HG02642 (cell line): ENCODE results near the gene IL26.
"Not testable (repeated sequence)": the region's sequence is repeated elsewhere in the genome, so short reads cannot be mapped to it uniquely, and the experiment has no call there.

ENCODE experiments used
- ATAC-seq: cut with Tn5 transposase; IDR thresholded peaks from one replicate; pipeline ENCODE4 v1.9.1; 2021; ENCODE audit warnings: mild to moderate bottlenecking; ENCODE audit not compliant: unreplicated experiment, poor library complexity

Gene IL26

DNA sequence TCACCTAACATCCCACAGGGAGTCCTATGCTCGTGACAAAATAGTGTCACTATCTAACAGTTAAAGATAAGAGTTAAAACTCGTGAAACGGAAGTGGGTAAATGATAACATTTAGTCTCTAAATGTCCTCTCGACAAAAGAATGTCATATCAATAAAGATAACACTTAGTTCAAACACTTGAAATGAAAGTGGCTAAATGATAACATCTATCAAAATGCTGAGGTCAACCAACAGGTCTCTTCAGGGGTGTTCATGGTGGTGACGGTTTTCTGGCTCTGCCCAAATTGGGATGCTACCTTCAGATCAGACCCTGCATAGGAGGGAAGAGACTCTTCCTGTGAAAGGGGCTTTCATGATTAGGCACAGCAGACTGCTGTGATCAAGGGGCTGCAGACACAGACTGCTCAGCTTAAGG is 22.1 kb downstream of the IL26 start:
- ATAC-seq: no peak

DNA sequence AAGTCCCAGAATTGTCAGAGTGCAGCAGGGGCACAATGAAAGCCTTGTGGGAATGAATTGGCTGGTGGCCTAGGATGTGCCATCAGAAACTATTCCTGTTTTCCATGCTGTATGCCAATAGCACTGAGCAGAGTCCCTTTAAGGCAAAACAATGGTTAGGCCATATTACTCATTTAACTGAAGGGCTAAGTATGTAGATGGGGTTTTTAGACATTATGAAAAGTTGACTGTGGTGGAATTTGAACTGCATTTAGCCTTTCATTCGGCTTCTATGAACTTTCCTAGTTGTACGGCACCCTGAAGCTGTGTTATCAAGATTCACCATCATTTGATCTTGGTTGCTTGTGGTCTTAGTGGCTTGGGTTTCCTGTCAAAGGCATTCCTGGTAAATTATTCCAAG is 24.8 kb downstream of the IL26 start:
- ATAC-seq: no peak

DNA sequence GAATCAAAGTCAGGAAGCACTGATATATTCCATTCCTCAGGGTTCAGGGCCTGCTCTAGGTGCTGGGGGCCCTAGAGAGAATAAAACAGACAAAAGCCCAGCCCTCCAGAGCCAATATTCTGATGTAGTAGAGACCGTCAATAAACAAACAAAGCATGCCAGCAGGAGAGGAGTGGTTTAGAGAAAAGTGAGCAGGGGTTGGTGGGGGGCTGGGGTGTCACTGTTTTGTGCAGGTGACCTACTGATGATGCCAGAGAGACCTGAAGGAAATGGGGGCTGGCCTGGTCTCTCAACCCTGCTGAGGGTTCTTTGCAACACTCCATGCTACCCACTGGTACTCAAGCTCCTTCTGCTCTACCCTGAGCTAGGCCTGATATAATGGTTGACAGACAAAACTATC is 26.5 kb downstream of the IL26 start:
- no peak for ATAC-seq

DNA sequence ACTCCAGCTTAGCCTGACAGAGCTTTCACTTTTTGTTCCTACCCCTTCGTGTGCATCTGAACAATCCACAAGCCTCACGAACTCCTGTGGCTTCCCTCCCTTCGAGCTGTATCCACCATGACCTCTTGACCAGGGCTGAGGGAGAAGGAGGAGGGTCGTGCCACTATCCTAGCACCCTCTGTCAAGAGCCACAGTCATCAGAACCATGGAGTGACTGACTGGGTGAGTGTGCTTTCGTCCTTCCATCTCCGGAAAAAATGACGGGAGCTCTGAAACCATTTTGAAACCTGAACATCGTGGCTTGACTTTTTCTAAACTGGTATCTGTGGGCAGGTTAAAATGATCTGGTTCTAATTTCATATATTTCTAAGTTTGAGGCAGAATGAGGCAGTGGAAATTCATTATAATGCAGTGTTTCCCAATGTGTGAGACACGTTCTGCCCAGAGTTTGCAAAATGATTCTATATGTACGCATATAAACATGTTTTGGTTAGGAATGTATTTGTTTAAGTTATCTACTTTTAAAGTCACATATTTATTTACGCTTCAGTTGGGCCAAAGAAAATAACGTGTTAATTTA is 27.0 kb downstream of the IL26 start:
- ATAC-seq: no peak

DNA sequence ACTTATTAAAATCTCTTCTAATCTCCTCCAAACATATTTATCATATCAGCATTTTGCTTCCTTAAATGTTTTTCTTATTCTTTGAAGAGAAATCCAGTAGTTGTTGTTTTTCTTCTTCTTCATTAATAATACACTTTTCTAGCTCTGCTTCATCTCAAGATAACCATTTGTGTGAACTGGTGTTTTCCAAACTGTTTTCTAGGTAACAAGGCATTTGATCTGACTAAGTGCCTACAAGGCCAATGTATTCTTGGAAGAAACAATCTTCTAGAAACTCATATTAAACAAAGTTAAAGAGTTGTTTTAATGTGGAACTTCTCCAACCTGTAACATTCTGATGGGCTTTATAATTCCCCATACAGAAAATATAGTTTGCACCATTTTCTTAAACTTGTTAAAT is 35.3 kb downstream of the IL26 start:
- no peak for ATAC-seq

DNA sequence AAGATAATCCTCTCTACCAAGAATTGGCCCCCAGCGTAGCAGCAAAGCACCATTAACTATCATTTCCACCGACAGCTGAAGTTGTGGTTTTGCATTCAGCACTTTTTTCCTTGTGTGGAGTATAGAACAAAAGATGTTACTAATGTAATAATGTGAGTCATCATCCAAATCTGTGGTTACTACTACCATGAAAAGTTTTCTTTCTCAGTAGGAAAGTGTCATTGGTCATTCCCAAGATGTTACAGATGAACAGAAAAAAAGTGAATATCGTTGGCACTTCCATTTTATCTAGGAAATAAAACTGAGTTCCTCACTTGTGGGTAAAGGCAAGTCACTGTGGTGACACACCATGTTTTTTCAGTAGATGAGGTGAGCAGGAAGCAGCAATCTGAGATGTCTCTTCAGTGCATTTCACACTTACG is 35.8 kb downstream of the IL26 start:
- no peak for ATAC-seq

DNA sequence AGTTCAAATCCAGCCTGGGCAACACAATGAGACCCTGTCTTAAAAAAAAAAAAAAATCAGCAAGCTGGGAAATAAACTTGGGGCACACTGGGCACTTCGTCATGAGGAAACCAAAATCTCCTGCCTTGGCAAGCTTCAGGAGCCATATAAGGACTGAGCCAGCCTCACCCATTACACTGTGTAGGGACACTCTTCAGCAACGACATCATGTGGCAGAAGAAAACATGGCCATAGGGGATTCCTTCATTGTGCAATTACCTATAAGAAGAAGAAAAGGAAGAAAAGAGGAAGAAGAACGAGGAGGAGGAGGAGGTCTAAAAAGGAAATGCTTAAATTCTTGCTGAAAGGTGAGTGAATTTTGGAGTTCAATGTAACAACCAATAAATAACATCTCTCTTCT is 40.0 kb downstream of the IL26 start:
- ATAC-seq: no peak

DNA sequence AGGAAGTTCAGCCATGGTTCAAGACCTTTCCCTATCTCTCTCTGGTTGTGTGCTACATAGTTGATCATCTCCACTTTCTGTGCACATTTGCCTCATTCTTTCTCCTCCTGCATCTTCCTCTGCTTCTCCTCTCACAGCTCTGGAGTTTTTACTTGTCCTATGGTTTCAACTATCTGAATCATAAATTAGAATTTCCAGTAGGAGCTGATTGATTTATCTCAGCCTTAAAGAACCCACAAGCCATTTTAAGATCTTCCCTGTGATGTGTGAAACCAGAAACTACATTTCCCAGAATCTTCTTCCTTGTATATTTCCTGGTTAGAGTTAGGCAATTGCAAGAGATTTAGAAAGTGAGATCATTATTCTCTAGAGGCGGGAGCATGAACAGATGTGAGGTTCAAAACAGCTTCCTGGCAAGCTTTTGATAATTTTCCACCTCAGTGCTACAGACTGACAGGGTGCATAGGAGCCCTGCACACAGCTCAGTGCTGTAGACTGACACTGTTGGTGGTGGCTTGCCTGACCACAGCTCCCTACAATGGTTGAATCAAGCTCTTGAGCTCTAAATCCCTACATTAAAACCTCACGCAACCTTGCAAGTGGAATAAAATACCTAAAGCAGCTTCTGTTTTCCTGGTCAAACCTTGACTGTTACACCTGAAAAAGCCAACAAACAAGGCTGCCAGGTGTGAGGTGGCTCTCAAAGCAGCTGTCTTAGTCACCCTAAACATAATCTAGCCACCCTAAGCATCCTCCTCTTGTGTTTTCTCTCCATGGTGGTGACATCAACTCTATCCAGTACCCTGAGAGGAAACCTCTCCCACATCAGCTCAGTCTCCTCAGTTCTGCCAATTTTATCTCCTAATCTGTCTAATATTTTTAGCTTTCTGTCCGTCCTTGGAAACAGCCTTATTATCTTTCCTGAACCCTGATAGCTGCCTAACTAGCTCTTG is 44.5 kb downstream of the IL26 start:
- ATAC-seq: peak; percentile 62

DNA sequence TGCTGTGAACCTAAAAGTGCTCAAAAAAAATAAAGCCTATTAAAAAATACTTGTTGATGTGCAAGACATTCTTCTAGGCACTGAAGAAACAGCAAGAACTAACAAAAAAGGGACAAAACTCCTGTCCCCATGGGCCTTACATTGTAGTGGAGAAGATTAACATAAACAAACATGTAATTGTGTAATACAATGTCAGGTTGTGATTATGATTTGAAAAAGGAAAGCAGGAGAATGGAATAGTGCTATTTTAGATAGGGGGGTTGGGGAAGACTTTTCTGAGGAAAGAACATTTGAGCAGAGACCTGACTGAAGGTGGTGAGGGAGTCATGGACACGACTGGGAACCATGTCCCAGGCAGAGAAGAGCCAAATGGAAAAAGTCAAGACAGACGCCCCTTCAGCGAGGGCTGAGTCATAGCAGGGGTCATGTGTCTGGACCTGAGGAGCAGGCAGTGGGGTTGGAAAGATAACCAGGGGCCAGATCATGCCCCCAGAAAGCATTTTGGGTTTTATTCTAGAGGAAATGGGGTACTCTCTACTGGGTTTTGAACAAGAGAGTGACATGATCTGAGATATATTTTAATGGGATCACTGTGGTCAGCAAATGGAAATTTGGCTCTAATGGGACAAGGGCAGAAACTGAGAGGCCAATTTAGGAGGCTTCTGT is 46.7 kb downstream of the IL26 start:
- ATAC-seq: no peak

DNA sequence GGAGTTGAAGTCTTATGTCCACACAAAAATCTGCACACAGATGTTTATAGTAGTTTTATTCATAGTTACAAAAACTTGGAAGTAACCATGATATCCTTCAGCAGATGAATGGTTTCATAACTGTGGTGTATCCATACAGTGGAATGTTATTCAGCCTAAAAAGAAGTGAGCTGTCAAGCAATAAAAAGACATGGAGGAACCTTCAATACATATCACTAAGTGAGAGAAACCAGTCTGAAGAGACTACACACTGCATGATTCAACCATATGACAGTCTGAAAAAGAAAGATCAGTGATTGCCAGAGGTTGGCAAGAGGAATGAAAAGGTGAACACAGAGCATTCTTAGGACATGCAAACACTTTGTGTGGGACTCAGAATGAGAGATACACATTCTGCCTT is 47.4 kb downstream of the IL26 start:
- no peak for ATAC-seq

DNA sequence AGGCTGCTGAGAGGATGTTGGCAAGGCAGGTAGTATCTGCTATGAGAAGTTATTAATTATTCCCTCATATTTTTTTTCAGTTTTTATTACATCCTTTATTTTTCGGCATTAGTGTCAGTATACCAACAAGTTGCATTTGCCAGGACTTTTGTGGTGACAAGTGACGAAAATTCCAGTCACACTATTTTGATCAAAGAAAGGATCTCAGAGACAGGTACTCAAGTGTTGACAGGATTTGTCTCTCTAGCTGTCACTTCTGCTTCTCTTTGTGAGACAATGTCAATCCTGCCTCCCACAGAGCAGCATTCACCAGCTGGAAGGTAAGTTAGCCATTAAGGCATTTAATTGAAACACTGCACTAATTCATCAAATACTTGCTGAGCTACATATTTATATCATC is 48.0 kb downstream of the IL26 start:
- no peak for ATAC-seq

DNA sequence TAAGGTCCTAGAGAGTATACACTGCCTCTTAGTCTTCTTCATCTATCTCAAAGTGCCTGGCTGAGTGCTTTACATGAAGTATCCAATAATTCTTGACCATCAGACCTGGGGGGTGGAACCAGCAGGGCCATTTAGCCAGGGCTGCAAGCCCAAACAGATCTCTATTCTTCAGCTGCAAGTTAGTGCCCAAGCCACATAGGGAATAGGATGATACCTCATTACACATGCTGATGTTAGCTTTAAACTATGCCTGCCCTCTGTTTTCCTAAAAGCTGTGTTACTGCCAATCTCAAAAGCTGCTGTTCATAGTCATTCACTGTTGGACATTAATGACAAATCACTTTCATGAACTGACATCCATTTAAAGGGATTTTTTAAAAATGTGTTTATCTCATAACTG is 49.4 kb downstream of the IL26 start:
- ATAC-seq: no peak

DNA sequence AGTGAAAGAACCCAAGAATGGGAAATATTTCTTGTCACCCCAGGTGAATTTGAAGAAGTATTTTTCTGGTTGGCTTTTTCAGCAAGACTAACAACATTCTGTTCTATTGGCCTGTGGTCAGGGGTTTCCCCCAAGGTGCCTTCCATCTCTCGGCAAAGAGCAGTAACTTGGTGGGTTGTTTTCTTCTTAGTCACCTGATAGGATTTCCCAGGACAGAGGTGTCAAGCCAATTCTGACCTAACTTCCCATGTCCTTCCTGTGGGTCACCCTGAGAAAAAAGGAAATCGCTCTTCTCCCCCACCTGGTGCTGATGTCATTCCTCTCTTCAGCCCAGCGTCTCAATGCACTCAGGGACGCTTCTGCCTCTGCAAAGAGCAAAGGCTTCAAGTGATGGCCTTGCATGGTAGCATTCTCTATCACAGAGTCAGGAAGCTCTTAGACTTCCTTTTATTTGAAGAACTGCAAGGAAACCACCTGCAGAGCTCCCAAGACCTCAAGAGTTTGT is 50.0 kb downstream of the IL26 start:
- ATAC-seq: peak; percentile 92

DNA sequence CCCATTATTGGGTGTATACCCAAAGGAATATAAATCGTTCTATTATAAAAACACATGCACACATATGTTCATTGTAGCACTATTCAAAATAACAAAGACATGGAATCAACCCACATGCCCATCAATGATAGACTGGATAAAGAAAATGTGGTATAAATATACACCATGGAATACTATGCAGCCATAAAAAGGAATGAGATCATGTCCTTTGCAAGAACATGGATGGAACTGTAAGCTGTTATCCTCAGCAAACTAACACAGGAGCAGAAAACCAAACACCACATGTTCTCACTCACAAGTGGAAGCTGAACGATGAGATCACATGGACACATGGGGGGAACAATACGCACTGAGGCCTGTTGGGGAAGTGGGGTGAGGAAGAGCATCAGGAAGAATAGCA is 50.8 kb downstream of the IL26 start:
- not testable (repeated sequence) for ATAC-seq

DNA sequence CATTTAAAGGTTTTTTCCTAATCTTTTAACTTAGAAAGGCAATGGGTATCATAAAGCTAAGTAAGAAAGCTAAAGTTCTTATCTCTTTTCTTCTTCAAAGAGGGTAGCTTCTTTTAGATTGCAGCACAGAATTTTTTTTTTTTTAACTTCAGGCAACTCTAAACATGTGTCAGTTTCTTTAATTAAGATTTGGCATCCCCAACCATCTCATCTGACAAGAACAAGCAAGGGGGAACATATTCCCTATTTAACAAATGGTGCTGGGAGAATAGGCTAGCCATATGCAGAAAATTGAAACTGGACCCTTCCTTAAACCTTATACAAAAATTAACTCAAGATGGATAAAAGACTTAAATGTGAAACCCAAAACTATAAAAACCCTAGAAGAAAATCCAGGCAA is 51.8 kb downstream of the IL26 start:
- ATAC-seq: no peak

DNA sequence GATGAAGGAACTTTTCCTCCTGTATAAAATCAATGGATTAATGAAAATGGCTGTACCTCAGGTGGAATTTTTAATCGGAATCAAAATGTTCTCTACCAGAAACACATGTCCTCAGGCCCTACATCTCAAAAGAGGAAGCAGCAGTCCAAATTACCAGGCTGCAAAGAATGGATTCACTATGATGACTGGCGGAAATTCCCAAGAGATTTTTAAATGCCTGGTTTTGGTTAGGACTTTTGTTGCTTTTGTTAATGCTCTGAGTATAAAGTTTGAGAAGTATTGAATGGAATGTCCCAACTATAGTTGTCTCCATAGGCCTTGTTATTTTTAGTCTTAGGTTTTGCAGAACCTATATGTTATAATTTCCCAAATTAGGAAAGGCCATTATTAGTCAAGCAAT is 54.9 kb downstream of the IL26 start:
- ATAC-seq: no peak

DNA sequence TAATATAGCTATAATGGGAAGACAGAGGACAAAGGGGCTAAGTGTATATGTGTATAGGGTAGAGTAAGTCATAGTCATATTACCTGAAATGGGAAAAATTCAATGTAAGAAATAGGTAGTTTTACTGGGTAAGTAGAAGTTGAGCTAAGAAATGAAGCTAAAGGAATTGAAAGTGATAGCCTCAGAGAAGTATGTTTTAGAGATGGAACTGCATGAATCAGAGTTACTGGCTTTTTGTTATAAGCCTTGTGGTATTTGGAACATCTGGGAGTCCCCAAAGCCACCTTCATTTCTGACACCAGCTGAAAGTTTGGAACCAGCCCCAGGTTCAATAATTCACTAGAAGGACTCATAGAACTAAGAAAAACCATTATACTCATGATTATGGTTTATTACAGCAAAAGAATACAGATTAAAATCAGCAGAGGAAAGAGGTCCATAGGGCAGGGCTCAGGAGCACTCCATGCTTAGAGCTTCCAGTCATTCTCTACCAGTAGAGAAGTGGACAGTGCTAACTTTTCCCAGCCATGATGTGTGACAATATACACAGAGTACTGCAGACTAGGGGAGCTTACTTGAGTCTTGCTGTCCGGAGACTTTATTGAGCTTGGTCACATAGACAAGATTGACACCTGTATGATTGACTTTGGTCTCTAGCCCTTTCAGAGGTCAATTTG is 56.3 kb downstream of the IL26 start:
- ATAC-seq: no peak

DNA sequence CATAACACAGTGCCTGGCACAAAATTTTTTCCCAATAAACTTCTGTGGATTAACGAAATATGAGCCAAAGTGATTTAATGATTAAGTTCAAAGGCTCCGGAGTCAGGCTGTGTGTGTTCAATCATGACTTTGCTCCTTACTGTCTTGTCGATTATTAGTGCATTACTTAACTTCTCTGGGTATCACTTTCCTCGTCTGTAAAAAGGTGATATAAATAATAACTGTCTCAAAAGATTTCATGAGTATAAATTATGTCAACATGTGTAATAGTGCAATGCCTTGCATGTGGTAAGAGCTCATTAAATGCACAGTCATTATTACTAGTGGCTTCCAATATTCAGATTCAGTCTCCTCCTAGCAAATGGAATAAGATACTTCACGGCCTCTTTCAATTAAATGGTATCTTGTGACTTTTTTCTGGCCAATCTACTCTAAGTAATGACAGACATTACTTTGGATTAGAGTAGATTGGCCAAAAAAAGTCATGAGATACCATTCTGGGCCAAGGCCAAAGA is 59.2 kb downstream of the IL26 start:
- no peak for ATAC-seq

DNA sequence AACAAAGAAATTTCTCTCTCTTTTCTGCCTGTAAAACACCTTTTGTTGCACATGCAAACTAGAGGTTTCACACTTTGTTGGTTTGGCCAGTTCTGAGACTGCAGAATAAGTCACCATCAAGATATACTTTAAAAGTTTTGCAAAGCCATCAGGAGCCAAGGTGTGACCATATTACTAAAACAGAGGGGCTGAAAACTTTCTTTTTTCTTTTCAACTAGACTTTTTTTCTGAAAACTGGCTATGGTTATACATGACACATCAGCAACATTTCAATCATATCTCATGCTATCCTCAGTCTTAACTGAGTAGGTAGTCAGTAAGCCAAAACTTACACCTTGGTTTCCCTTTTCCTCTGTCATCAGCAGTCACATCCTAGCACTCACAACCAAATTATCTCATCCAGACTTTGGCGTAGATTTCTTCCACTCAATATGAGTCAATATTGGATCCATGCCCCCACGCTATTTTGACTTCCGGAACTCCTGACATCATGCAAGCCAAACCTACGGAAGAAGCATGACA is 62.0 kb downstream of the IL26 start:
- peak; percentile 64 for ATAC-seq

DNA sequence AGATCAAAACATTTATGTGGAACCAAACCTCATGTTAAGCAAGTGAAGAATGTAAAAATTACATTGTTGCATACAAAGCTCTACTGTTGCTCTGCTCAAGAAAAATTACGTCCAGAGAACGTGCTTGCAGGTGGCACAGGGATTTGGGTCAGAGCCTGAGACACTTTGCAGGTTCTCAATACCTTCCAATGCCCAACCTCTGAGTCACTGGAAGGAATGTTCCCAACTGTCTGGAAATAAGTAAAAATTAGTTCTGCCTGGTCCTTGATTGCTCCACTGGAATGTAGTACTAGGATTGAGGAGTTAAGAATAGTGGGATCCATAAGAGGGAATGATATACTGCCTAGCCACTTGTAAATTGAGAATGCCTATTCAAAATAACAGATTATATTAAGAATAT is 63.2 kb downstream of the IL26 start:
- no peak for ATAC-seq
